Neural cell (in vitro differentiated cells): ENCODE results near the gene PSMA2.

Experiments used
- CTCF ChIP-seq: fragments of 450-650 bp; IDR thresholded peaks from 2 replicates; pipeline ENCODE4 v1.5.1; 2014; ENCODE audit warnings: antibody characterized with exemption, mild to moderate bottlenecking, moderate library complexity; ENCODE audit not compliant: poor library complexity, severe bottlenecking
- EP300 ChIP-seq: fragments of 450-650 bp; conservative IDR thresholded peaks from 2 replicates; pipeline ENCODE4 v1.6.1; 2014; ENCODE audit warnings: antibody characterized with exemption, mild to moderate bottlenecking, moderate library complexity; ENCODE audit not compliant: poor library complexity, severe bottlenecking
- EZH2 ChIP-seq: fragments of 200-600, 300-800 bp; shearing (Covaris generic), sonication (generic); IDR thresholded peaks from 2 replicates; pipeline ENCODE4 v1.6.1; 2014; ENCODE audit warnings: antibody characterized with exemption, low read length, borderline replicate concordance, mild to moderate bottlenecking; ENCODE audit not compliant: insufficient read depth, poor library complexity, severe bottlenecking
- MXI1 ChIP-seq: fragments of 450-650 bp; conservative IDR thresholded peaks from 2 replicates; pipeline ENCODE4 v1.6.1; 2014; ENCODE audit warnings: antibody characterized with exemption, mild to moderate bottlenecking; ENCODE audit not compliant: poor library complexity, severe bottlenecking
- REST ChIP-seq: IDR thresholded peaks from 2 replicates; pipeline ENCODE4 v1.6.1; 2012; ENCODE audit warnings: borderline replicate concordance
- SMC3 ChIP-seq: fragments of 450-650 bp; conservative IDR thresholded peaks from 2 replicates; pipeline ENCODE4 v1.6.1; 2014; ENCODE audit warnings: antibody characterized with exemption, mild to moderate bottlenecking, moderate library complexity; ENCODE audit not compliant: poor library complexity
- TAF1 ChIP-seq: IDR thresholded peaks from 2 replicates; pipeline ENCODE4 v1.6.1; 2012; ENCODE audit warnings: low read depth

- no peak for TF ChIP-seq CTCF
- no peak for TF ChIP-seq TAF1
- no peak for TF ChIP-seq REST
- no peak for TF ChIP-seq SMC3
- no peak for TF ChIP-seq EZH2
- no peak for TF ChIP-seq MXI1
- TF ChIP-seq EP300 = no peak
Observed at GRCh38 chr7:42906181-42906580, 25.8 kb downstream of the PSMA2 start.
